OCI-LY1 (cell line): ENCODE measurements around the gene TOP1.

ENCODE experiments used
- EZH2 ChIP-seq: fragments of 200-600 bp; sonication (generic), shearing (Covaris generic); IDR thresholded peaks from 2 replicates; pipeline ENCODE4 v1.8.0; 2017; ENCODE audit warnings: borderline replicate concordance, mixed run types, mild to moderate bottlenecking, antibody characterized with exemption, low read length, moderate library complexity, mixed read lengths
- TF ChIP-seq, protein P1 (sequence below): fragments of 200-600 bp; sonication (generic), shearing (Covaris generic); IDR thresholded peaks from 2 replicates; pipeline ENCODE4 v1.5.1; 2017; ENCODE audit warnings: mild to moderate bottlenecking, antibody characterized with exemption, low read length, moderate library complexity, mixed read lengths

GRCh38 chr20:41057999-41058673, 29.5 kb downstream of the TOP1 start:
- TF ChIP-seq, protein P1, sequence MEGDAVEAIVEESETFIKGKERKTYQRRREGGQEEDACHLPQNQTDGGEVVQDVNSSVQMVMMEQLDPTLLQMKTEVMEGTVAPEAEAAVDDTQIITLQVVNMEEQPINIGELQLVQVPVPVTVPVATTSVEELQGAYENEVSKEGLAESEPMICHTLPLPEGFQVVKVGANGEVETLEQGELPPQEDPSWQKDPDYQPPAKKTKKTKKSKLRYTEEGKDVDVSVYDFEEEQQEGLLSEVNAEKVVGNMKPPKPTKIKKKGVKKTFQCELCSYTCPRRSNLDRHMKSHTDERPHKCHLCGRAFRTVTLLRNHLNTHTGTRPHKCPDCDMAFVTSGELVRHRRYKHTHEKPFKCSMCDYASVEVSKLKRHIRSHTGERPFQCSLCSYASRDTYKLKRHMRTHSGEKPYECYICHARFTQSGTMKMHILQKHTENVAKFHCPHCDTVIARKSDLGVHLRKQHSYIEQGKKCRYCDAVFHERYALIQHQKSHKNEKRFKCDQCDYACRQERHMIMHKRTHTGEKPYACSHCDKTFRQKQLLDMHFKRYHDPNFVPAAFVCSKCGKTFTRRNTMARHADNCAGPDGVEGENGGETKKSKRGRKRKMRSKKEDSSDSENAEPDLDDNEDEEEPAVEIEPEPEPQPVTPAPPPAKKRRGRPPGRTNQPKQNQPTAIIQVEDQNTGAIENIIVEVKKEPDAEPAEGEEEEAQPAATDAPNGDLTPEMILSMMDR: no peak
- no peak for TF ChIP-seq EZH2
